Pulmonary artery endothelial cell (primary cell): ENCODE data around the gene PXYLP1. TPM values are rescaled to one million over a fixed set of nuclear protein-coding genes. Genes with fewer than 3 reads are reported as not detected.

ENCODE experiments used
- DNase-seq: peaks from one replicate; pipeline ENCODE4 v3.0.0-alpha.2; 2011; ENCODE audit warnings: low read depth, low spot score
- total RNA-seq: library from RNA; depleted of rRNA; stranded (reverse); fragments of >200 nt; gene quantifications from 2 replicates; pipeline ENCODE4 v1.2.3, GENCODE V29; 2014

The PXYLP1 gene
- total RNA-seq, 1 donor from 2014 or later: 2.1 TPM

DNA sequence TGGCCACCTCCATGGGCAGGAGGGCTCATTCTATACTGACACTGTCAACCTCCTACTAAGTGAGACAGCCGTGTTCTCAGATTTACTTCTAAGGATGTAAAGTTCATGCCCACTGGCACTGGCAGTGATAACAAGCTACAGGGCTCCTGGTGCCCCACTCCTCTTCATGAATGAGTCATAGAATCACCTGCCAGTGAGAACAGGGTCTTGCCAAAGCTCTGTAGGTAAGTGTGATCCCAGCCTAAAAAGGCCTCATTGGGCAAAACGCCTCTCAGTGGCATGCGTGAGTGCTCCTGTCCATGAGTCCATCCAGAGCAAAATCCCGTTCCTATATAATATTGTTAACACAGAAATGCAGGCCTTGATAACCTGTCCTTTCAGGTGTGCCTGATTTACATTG, 17.4 kb downstream of the PXYLP1 start:
- no peak for DNase-seq

DNA sequence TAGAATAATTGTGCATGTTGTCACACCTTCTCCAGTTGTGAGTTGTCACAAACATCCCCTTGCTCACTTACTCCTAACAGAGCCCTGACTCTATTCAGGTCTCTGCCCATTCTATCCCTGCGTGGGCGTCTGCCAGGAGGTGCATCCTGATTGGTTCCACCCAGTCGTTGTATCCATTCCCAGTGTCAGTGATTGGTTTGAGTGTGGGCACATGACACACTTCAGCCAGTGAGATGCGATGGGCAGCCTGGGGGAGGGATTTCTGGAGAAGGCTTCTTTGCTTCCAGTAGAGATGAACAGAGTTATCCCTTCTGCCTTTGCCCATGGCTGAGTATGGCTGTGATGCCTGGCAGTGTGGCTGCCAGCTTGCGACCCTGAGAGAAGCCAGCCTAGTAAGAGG, 18.7 kb downstream of the PXYLP1 start:
- no peak for DNase-seq

DNA sequence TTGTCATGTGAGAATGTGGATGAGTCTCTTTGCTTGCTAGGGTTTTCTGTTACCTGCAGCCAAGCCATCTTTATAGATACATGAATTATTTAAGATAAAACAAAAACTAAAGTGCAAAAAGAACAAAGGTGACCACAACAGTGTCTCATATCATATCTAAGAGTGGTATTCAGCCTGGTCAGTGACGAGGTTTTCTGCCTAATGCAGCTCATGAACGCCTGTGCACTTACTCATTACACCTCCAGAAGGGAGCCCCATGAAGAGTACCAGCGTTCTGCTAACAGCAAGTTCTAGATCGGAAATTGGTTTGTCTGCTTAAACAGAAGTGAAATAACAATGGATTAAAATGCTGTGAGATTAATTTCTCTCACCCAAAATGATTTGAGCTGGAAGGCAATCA, 19.2 kb downstream of the PXYLP1 start:
- DNase-seq: no peak

DNA sequence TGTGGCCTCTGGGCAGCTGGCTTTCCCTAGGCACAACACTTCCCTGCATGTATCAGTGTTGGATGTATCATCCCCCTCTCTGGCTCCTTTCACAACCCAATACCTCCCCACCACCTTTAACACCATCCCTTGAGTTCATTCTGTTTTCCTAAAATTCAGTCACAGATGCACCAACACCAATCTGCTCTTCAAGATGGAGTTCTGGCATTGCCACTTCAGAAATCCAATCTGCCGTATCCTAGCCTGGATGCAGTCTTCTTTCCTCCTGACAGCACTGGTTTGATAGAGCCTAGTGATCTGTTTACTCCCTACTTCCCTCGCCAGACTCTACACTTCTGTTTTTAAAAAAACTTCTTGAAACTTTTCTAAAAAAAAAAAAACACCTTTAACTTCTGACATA, 21.7 kb downstream of the PXYLP1 start:
- DNase-seq: no peak

DNA sequence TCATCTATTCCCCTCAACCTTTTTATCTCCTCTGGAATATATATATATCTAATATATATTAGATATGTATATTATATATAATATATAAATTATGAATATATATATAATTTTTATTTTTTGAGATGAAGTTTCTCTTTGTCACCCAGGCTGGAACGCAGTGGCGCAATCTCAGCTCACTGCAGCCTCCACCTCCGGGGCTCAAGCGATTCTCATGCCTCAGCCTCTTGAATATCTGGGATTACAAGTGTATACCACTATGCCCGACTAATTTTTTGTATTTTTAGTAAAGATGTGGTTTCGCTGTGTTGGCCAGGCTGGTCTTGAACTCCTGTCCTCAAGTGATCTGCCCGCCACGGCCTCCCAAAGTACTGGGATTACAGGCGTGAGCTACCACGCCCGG, 22.2 kb downstream of the PXYLP1 start:
- no peak for DNase-seq

DNA sequence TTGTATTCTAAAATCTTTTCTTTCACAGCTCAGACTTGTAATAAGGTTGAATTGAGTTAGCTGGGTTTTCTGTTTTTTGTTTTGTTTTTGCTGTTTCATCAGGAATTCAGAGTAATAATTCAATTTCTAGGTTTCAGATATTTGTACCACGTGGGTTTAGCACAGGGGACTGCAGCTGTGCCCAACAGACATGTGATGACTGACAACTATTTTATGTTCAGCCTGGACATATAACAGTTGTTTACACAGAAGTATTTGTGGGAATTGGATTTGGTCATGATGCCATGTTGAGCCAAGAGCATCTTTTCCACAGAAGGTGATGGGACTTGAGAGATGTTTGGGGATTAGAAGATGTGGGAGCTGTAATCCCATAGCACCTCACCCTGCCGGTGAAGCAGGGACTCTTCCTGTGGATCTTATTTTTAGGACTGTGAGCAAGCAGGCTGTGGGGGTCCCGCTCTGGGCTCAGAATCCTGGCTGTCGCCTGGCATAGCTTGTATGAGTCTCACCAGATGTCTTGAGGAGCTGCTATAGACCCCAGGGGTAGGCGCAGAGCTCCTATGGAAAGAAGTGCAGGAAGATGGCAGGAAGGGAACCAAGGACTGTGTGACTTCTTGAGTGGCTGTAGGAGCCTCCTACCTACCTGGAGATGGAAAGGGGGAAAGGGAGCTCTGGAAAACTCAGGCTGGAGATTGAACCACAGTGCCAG, 23.7 kb downstream of the PXYLP1 start:
- no peak for DNase-seq

DNA sequence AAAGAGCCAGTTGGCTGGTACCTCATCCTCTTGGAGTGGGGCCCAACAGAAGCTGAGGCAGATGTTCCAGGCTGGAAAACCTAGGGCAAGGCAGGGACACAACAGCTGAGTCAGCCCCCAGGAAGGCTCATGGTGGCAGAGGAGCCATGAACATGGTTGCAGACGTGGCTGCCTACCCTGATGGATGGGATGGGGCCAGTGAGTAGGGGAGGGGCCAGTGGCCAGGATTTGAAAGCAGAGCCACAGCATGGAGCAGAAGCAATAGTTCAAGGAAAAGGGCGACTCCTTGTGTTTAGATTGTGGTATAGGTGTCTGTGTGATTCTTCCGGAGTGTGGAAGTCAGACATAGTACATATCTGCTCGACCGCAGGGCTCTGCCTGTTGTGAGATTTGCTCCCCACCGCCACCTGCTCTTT, 24.2 kb downstream of the PXYLP1 start:
- DNase-seq: no peak

DNA sequence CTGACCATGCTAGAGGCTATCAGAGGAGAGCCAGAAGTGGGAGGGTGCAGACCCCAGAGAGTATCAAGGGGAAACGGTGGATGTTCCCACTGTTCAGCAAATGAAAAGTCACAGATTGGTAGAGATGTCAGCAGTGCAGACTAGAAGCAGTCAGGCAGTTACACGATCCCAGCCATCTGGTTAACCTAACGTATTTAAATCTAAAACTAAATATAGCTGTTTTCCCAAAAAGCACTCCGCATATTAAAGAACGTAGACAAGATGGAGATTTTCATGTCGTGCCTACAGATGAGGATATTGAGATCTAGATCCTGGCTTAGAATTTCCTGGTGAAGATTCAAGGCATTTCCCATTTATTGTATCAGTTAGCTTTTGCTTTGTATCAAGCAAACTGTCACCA, 25.2 kb downstream of the PXYLP1 start:
- no peak for DNase-seq

DNA sequence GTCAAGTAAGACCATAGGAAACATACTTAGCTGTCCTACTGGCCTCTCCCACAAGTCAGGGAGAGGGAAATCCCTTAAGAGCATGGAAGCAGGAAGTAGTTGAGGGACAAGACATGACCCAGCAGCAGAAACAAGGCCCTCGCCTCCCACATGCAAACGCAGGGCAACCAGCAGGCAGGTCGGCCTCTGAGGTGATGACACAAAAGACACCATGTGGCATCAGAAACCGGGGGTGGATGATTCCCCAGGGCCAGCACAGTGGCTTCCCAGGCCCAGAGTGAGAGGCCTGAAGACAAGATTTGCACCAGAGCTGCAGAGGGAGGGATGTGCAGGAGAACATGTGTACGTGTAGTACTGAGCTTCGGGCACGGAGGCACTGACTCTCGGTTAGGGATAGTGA, 26.3 kb downstream of the PXYLP1 start:
- DNase-seq: no peak

DNA sequence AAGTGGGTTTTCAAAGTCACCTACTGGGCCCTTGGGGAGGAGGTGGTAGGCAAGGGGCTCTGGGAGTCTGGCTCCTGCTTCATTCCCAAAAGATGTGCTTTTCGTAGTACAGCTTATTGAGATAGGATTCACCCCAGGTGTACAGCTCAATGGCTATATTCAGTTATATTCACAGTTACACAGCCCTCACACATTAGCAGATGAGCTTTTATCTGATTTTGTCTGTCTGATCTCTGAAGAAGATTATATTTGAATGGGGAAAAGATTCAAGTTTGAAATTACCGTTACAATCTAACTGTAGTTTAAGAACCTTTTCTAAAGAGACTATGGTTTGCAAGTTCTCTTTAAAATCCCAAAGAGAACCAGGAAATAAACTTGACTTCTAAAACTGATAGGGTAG, 27.3 kb downstream of the PXYLP1 start:
- no peak for DNase-seq

DNA sequence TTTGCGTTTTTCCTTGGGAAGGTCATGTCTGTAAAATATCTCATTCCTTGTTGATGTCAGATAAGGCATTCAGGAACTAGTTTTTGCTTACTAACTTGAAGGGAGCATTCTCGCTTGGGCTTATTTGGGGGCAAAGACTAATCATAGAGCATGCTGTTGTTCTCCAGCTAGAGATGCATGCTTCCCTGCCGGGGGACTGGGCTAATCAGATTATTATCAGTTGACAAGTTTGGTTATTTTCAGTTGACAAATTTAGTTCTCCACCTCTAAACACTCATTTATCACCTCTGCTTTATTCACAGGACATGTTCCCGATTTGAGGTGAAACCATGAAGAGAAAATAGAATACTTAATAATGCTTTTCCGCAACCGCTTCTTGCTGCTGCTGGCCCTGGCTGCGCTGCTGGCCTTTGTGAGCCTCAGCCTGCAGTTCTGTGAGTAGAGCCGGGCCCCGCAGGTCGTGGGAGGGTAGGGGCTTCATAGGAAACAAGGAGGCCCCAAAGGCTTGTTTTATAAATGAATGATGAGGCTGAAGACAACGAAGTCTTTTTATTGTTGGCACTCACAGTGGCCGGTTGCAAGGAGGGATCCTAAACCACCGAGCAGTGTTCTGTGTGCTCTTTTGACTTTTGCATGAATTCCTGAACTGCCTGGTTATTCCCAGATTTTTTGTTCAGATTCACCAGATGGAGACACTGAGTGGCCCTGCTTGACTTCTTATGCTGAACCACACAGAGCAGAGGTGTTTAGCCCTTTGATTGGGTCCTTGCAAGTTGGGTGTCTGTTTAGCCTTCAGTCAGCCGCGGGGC, 28.4 kb downstream of the PXYLP1 start:
- no peak for DNase-seq

DNA sequence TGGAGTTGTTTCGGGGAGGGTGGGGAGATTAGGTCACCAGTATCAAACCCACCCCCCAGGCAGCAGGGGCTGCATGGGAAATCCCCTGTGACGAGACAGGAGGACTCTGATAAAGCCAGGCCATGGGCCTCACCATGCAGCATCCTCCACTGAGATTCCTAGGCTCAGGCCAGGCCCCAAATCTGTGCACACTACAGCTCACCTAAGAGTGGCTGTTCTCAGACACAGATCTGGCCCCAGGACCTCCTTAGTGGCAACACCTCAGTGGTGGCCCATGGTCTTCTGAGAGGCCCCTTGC, 29.0 kb downstream of the PXYLP1 start:
- DNase-seq: no peak

DNA sequence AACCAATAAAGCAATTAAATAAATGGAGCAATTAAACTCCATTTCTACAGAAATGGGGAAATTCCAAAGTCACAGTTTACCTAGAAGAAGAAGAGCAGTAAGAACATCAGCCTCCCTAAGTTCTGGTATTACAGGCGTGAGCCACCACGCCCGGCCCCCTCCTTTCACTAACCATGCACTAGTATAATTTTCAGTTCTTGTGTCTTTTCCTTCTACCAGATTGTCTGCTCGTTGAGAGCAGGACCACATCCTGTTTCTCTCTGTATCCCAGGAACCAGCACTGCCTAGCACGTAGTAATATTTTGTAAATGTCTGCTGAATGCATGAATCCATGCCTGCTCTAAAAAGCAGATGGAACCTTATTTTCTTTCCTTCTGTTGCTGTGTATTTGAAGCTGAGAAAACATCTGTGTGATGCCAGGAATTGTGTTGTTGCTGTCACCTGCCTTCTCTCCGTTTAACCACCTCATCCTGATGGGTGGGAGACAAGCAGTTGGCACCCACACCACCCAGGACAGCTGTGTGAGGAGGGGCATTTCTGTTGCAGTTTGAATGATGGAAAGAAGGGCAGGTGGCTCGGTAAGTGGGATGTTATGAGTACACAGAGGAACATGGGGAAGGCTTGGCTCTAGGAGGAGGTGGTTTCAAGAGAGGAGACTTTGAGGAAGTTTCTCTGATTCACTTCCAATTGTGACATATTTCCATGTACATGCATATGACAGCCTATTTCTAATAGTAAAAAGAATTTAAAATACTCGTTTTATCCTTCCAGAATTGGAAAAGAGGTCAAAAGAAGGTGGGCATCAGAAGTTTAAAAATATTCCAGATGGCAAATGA, 30.1 kb downstream of the PXYLP1 start:
- DNase-seq: no peak

DNA sequence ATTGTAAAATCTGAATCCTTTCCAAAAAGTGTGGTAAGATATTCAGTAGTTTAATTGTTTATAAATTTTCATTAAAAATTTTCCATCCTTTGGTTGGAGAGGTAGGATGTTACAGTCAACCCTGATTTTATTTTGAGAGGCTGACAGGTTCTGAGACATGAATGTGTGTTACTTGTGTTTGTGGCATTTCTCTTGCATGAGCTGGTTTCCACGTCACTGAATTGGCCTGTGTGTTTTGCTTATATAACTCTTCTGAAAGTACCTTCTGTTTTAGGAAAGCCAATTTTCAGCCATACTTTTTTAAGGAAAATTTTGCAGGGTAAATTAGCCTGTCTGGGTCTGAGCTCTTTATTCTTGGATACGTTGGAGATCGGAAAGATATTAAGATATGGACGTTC, 30.7 kb downstream of the PXYLP1 start:
- DNase-seq: no peak

DNA sequence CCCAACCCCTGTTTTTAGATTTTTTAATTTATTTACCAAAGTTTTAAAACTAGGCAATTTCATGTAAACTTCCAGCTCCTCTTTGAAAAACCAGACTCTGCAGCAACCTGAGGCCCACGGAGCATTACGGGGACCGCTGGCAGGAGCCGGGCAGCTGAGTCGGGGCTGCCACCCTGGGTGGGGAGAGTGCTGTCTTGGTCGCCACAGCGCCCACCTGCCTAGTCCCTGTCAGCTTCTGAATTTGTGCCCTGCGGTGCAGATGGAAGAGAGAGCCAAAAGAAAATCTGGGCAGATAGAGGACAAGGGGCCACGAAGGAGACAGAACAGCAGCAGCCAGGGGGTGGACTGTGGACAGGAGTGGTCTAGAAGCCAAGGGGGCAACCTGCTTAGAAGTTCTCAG, 34.6 kb downstream of the PXYLP1 start:
- DNase-seq: no peak

DNA sequence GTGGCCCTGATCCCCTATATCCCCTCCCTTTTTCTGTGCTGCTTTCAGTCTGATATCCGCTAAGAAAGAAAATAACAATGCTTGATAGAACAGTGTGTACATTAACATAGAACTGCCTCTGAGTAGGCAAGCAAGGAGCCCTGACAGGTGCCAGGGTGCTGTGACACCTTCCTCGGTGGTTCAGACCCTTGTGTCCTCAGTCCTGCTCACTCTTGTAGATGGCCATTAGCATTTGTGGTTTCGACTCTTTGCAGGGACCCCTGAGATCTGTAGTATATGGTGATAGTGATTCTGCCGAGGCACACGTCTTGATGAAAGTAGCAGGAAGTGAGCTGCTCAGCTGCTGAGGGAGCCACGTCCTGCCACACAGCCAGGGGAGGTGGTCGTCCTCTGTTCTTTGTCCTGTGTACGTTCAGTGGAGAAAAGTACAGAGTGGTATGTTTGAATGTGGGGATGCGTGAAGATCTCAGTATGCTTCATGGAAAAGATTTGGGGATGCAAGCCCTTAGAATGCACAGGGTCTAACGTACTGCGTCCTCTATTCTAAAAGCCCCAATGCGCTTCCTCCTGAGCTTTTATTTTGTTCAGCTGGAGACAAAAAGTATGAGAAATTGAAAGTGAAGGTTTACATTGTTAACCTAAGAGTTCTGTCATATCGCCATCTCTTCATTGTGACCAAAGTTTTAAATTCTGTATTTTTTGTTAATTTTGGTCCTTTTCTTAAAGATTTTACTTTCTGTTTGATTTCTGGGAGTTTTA, 35.4 kb downstream of the PXYLP1 start:
- no peak for DNase-seq

DNA sequence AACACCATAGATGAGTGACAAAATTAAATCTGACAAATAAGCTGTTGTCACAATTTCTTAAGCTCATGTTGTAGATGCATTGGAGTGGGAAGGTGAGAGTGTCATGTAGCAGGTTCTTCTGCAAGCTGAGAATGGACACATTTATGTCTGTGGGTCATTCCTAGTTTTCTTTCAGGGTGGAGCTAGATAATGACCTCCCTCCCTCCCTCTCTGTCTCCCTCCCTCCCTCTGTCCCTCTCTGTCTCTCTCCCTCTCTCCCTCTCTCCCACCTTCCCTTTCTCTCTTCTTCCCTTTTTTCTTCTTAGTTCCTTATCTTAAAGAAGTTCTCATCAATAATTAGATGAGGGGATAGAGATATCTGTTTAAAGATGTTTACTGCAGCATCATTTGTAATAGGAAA, 36.0 kb downstream of the PXYLP1 start:
- no peak for DNase-seq

DNA sequence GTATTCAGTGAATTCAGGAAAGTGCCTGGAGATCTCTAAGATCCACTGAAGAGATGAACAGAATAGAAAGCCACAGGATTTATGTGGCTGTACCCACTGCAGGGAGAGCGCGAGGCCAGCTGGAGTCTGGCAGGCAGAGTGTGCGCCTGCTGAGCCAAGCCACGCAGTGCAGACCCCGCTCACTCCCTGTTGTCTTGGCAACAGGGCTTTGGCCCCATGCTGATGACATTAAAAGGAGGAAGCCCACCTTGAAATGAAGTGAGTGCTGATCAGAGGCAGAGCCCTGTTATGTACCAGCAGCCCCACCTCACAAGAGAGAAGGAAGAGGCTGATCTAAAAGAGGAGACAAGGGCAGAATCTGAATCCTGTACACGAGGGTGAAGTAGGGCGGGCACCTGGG, 36.7 kb downstream of the PXYLP1 start:
- DNase-seq: no peak

DNA sequence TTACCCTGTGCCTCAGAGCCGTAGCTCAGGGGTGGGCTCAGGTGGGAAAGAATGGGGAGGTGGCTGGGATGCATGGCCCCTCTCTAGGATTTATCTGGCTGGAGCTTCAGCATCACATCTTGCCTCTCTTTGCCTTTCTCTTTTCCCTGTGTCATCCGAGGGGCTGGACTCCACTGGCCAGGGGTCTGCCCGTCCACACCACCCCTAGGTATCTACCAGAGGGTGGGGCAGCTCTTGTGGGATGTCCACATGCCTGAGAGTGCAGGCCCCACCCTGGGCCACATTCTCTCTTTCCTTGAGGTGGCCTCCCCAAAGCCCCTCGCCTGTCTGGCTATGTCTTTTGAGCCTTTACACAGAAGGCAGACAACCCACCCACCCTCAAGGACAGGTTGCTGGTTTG, 37.2 kb downstream of the PXYLP1 start:
- DNase-seq: no peak

DNA sequence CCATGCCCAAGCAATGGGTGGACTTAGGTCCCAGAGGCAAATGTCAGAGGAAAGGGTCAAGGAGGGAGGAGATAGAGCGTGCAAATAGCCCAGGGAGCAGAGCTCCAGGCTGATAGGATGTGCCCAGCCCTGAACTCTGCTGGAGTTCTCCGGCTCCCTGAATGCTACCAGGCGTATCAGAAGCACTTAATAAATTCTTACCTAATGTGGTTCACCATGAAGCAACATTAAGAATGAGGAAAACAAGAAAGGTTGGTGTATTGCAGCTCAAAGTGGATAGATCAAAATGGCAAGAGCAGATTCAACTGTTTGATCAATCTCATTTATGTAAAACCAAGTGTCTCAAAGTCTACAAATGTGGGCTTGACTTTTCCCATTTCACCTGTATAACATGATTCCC, 38.3 kb downstream of the PXYLP1 start:
- DNase-seq: no peak

DNA sequence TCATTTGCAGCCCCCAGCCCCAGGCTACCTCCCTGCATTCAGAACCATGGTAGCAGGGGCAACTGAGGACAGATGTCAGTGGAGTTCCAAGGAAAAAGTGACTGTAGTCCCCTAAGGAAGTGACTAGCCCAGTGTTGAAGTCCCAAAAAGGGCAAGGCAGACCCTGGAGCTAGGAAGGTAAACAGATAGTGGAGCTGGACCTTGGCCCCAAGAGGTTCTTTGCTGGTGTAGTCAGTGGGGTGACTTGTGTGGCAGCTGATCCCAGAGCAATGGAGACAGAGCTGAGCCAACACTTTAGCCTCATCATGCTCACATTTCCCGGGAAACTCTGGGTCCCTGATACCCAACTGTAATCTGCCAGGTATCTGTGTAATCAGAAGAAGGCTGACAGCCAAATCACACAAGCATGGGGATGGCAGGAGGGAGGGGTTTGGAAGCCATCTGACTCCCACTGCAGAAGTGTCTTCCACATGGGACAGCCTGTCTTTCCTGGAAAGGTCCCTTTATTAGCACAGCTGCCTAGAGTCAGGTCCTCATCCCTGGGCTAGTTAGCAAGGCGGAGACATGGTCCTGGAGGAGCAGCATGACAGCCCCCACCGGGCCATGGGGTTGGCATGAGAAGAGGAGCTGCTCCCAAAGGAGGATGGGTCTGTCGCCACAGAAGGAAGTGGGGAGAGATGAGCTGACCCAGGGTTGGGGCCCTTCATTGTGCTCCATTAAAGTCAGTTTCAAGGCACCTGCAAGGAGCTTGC, 39.8 kb downstream of the PXYLP1 start:
- no peak for DNase-seq
